ENCODE results near the gene MAN2A2.

Gene MAN2A2

GRCh38 chr15:90912770-90913075 is 9.6 kb downstream of the MAN2A2 start:
- Histone ChIP-seq H3K9me3 (ENCODE audit: control insufficient read depth, insufficient read depth, low read length) (no peaks in the 10 kb centered on the region), H3K27me3 (ENCODE audit: control insufficient read depth, low read length) (no peaks in the 10 kb centered on the region), H3K4me2 (ENCODE audit: low read length) (no peak overlapping the region), H3K4me3 (ENCODE audit: low read length) (no peak overlapping the region), H3F3A (ENCODE audit: control insufficient read depth, insufficient read depth) (no peaks in the 10 kb centered on the region), H3K9me2 (replicated peaks; ENCODE audit: control insufficient read depth, low read length) (no peaks in the 10 kb centered on the region), H3K27ac (ENCODE audit: low read depth, low read length) (no peak overlapping the region), H3K79me2 (ENCODE audit: control insufficient read depth, low read length) (no peaks in the 10 kb centered on the region), H4K20me1 (ENCODE audit: control insufficient read depth, insufficient read depth, low read depth, low read length) (no peaks in the 10 kb centered on the region), H3K36me3 (ENCODE audit: control insufficient read depth, low read length) (peaks cover 93% of the 10 kb centered on the region), H3K4me1 (ENCODE audit: control insufficient read depth, low read length) (peaks cover 12% of the 10 kb centered on the region)
- TF ChIP-seq EZH2phosphoT487 (IDR thresholded peaks at IDR 0.05; ENCODE audit: borderline replicate concordance, low read length) = no peak
- no peak for TF ChIP-seq CTCF (IDR thresholded peaks at IDR 0.05; ENCODE audit: low read depth, low read length, poor library complexity, severe bottlenecking)

- H3F3A ChIP-seq (ENCODE audit: control insufficient read depth, insufficient read depth) = no peaks in the 10 kb centered on the region
- H3K79me2 ChIP-seq (ENCODE audit: control insufficient read depth, low read length) = no peaks in the 10 kb centered on the region
- peaks cover 95% of the 10 kb centered on the region for H3K36me3 ChIP-seq (ENCODE audit: control insufficient read depth, low read length)
- no peaks in the 10 kb centered on the region for H3K27me3 ChIP-seq (ENCODE audit: control insufficient read depth, low read length)
- H3K4me1 ChIP-seq (ENCODE audit: control insufficient read depth, low read length) = peaks cover 12% of the 10 kb centered on the region
- no peaks in the 10 kb centered on the region for H3K9me3 ChIP-seq (ENCODE audit: control insufficient read depth, insufficient read depth, low read length)
- no peaks in the 10 kb centered on the region for H3K9me2 ChIP-seq (replicated peaks; ENCODE audit: control insufficient read depth, low read length)
- no peaks in the 10 kb centered on the region for H4K20me1 ChIP-seq (ENCODE audit: control insufficient read depth, insufficient read depth, low read depth, low read length)
- H3K4me2 ChIP-seq (ENCODE audit: low read length) = no peak overlapping the region
- no peak for TF ChIP-seq CTCF (IDR thresholded peaks at IDR 0.05; ENCODE audit: low read depth, low read length, poor library complexity, severe bottlenecking)
- no peak for TF ChIP-seq EZH2phosphoT487 (IDR thresholded peaks at IDR 0.05; ENCODE audit: borderline replicate concordance, low read length)
- no peak overlapping the region for H3K27ac ChIP-seq (ENCODE audit: low read depth, low read length)
- H3K4me3 ChIP-seq (ENCODE audit: low read length) = no peak overlapping the region
Observed at GRCh38 chr15:90913398-90913944, 10.4 kb downstream of the MAN2A2 start.

GRCh38 chr15:90914305-90915080 is 11.4 kb downstream of the MAN2A2 start:
- Histone ChIP-seq H3K4me1 (ENCODE audit: control insufficient read depth, low read length) (peaks cover 12% of the 10 kb centered on the region), H3K27ac (ENCODE audit: low read depth, low read length) (no peak overlapping the region), H4K20me1 (ENCODE audit: control insufficient read depth, insufficient read depth, low read depth, low read length) (no peaks in the 10 kb centered on the region), H3K9me2 (replicated peaks; ENCODE audit: control insufficient read depth, low read length) (no peaks in the 10 kb centered on the region), H3F3A (ENCODE audit: control insufficient read depth, insufficient read depth) (no peaks in the 10 kb centered on the region), H3K4me3 (ENCODE audit: low read length) (no peak overlapping the region), H3K9me3 (ENCODE audit: control insufficient read depth, insufficient read depth, low read length) (no peaks in the 10 kb centered on the region), H3K27me3 (ENCODE audit: control insufficient read depth, low read length) (no peaks in the 10 kb centered on the region), H3K4me2 (ENCODE audit: low read length) (no peak overlapping the region), H3K36me3 (ENCODE audit: control insufficient read depth, low read length) (peaks cover 95% of the 10 kb centered on the region), H3K79me2 (ENCODE audit: control insufficient read depth, low read length) (no peaks in the 10 kb centered on the region)
- no peak for TF ChIP-seq CTCF (IDR thresholded peaks at IDR 0.05; ENCODE audit: low read depth, low read length, poor library complexity, severe bottlenecking)
- TF ChIP-seq EZH2phosphoT487 (IDR thresholded peaks at IDR 0.05; ENCODE audit: borderline replicate concordance, low read length) = no peak

Data from DOHH2 (cell line).